ENCODE data around the gene KCND2. TPM values are rescaled to one million over a fixed set of nuclear protein-coding genes. Genes with fewer than 3 reads are reported as not detected.

Gene KCND2
- total and polyA plus RNA-seq, 2 of the 4 experiments (the other 2 are of a cell fraction) = under 0.01 TPM; not detected in 1

- no peaks in the 10 kb centered on the region for H3K9me3 ChIP-seq (ENCODE audit: control insufficient read depth, insufficient read depth, low read length)
- no peak overlapping the region for H3K14ac ChIP-seq (replicated peaks; ENCODE audit: low read depth, low read length)
- no peak overlapping the region for H3K4me2 ChIP-seq (ENCODE audit: low read depth, low read length)
- no peaks in the 10 kb centered on the region for H4K20me1 ChIP-seq (ENCODE audit: insufficient read depth, low read length)
- H4K91ac ChIP-seq (ENCODE audit: insufficient read depth, low read depth, low read length) = no peak overlapping the region
- dilution Hi-C loops (cut with HindIII; ENCODE audit: low sequenced_read_pairs, unreplicated experiment) (no loop called here), in situ Hi-C loops (cut with MboI; ENCODE audit: low sequenced_read_pairs) (no loop called here), intact Hi-C loops (cut with micrococcal nuclease) (no loop called here)
- no peak overlapping the region for H2BK5ac ChIP-seq (ENCODE audit: low read depth, low read length, poor library complexity, severe bottlenecking)
- no peak overlapping the region for H2AK9ac ChIP-seq (replicated peaks; ENCODE audit: low read depth, low read length, poor library complexity)
- H3K23ac ChIP-seq (ENCODE audit: low read depth, low read length) = no peak overlapping the region
- H3K9me1 ChIP-seq (ENCODE audit: insufficient read depth, low read length) = no peaks in the 10 kb centered on the region
- H2AFZ ChIP-seq (replicated peaks; ENCODE audit: low read length, poor library complexity) = no peak overlapping the region
- ChIA-PET CTCF (no interaction called here), POLR2A (ENCODE audit: unreplicated experiment) (no interaction called here)
- H3K79me1 ChIP-seq (ENCODE audit: low read depth in 1 of 2, low read length in 2 of 2) = no peaks in the 10 kb centered on the region
- H2BK20ac ChIP-seq (ENCODE audit: low read depth, low read length) = no peak overlapping the region
- no peaks in the 10 kb centered on the region for H3K4me1 ChIP-seq (ENCODE audit: control insufficient read depth, insufficient read depth, low read length)
- WGBS, 2 experiments (ENCODE audit: extremely low coverage in 2 of 2, insufficient read length in 1 of 2) = no CpG with 5 or more reads among the region's 1 CpG
- H3K27ac ChIP-seq (ENCODE audit: insufficient read depth, low read length) = no peak overlapping the region
- DNase-seq = no peak
- H3K56ac ChIP-seq (ENCODE audit: extremely low read depth, insufficient read depth, low read length) = no peak overlapping the region
- BruUV-seq (replicated peaks) = no TSS peak
- H3K27me3 ChIP-seq (ENCODE audit: control insufficient read depth, insufficient read depth, low read length) = no peaks in the 10 kb centered on the region
- H2AK5ac ChIP-seq (ENCODE audit: low read depth, low read length) = no peak overlapping the region
- no peak overlapping the region for H4K5ac ChIP-seq (ENCODE audit: low read depth, low read length)
- no peak overlapping the region for H3K9ac ChIP-seq (ENCODE audit: low read depth, low read length)
- no peak overlapping the region for H2BK120ac ChIP-seq (ENCODE audit: low read depth, low read length)
- ATAC-seq (ENCODE audit: low read depth) = no peak
- no peak overlapping the region for H2BK15ac ChIP-seq (ENCODE audit: low read depth, low read length)
- TF ChIP-seq, protein P1, sequence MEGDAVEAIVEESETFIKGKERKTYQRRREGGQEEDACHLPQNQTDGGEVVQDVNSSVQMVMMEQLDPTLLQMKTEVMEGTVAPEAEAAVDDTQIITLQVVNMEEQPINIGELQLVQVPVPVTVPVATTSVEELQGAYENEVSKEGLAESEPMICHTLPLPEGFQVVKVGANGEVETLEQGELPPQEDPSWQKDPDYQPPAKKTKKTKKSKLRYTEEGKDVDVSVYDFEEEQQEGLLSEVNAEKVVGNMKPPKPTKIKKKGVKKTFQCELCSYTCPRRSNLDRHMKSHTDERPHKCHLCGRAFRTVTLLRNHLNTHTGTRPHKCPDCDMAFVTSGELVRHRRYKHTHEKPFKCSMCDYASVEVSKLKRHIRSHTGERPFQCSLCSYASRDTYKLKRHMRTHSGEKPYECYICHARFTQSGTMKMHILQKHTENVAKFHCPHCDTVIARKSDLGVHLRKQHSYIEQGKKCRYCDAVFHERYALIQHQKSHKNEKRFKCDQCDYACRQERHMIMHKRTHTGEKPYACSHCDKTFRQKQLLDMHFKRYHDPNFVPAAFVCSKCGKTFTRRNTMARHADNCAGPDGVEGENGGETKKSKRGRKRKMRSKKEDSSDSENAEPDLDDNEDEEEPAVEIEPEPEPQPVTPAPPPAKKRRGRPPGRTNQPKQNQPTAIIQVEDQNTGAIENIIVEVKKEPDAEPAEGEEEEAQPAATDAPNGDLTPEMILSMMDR (conservative IDR thresholded peaks at IDR 0.05; ENCODE audit: low read depth, low read length) = no peak
- TF ChIP-seq POLR2A (IDR thresholded peaks at IDR 0.05; ENCODE audit: low read depth, low read length) = no peak
- TF ChIP-seq FOS (IDR thresholded peaks at IDR 0.05; ENCODE audit: low read depth, low read length) = no peak
- TF ChIP-seq USF2 (IDR thresholded peaks at IDR 0.05; ENCODE audit: low read depth, low read length) = no peak
- no peak for TF ChIP-seq MAFK (IDR thresholded peaks at IDR 0.05; ENCODE audit: low read depth, low read length)
- TF ChIP-seq CEBPB (IDR thresholded peaks at IDR 0.05; ENCODE audit: low read depth, low read length) = no peak
- TF ChIP-seq, protein P2, sequence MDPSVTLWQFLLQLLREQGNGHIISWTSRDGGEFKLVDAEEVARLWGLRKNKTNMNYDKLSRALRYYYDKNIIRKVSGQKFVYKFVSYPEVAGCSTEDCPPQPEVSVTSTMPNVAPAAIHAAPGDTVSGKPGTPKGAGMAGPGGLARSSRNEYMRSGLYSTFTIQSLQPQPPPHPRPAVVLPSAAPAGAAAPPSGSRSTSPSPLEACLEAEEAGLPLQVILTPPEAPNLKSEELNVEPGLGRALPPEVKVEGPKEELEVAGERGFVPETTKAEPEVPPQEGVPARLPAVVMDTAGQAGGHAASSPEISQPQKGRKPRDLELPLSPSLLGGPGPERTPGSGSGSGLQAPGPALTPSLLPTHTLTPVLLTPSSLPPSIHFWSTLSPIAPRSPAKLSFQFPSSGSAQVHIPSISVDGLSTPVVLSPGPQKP (IDR thresholded peaks at IDR 0.05; ENCODE audit: borderline replicate concordance, low read depth, low read length) = no peak
- no peak for TF ChIP-seq RFX5 (IDR thresholded peaks at IDR 0.05; ENCODE audit: low read depth, low read length)
- no peak for TF ChIP-seq RAD21 (IDR thresholded peaks at IDR 0.05; ENCODE audit: low read length)
- TF ChIP-seq SMC3 (IDR thresholded peaks at IDR 0.05; ENCODE audit: low read depth, low read length) = no peak
- TF ChIP-seq MAZ (IDR thresholded peaks at IDR 0.05; ENCODE audit: borderline replicate concordance, low read depth, low read length) = no peak
- no peak for TF ChIP-seq BHLHE40 (IDR thresholded peaks at IDR 0.05; ENCODE audit: low read depth, low read length)
- no peak for TF ChIP-seq RCOR1 (IDR thresholded peaks at IDR 0.05; ENCODE audit: insufficient replicate concordance, low read length)
- TF ChIP-seq NFE2L2 (IDR thresholded peaks at IDR 0.05; ENCODE audit: low read depth, low read length) = no peak
- no peak for TF ChIP-seq CHD1 (IDR thresholded peaks at IDR 0.05; ENCODE audit: low read depth, low read length)
- TF ChIP-seq MXI1 (IDR thresholded peaks at IDR 0.05; ENCODE audit: borderline replicate concordance, low read depth, low read length) = no peak
- H4K8ac ChIP-seq (ENCODE audit: low read depth in 2 of 2, low read length in 2 of 2) = no peak overlapping the region
- no peak overlapping the region for H3K4me3 ChIP-seq (ENCODE audit: insufficient read depth, low read depth, low read length)
- H3K4ac ChIP-seq (ENCODE audit: low read depth, low read length) = no peak overlapping the region
- no peak overlapping the region for H3K18ac ChIP-seq (ENCODE audit: low read depth, low read length)
- no peaks in the 10 kb centered on the region for H3K36me3 ChIP-seq (ENCODE audit: control insufficient read depth, insufficient read depth, low read length)
Measured at GRCh38 chr7:120645966-120646365, 373.0 kb downstream of the KCND2 start.
